Osteoblast (primary cell): ENCODE results near the gene FYB2. TPM values are rescaled to one million over a fixed set of nuclear protein-coding genes. Genes with fewer than 3 reads are reported as not detected.

ENCODE experiments used
- DNase-seq: peaks from one replicate; pipeline ENCODE4 v3.0.0; 2011; ENCODE audit warnings: low spot score, mixed read lengths; ENCODE audit not compliant: insufficient read length; ENCODE audit errors: missing footprints
- H2AFZ ChIP-seq: 2 replicates; pipeline ENCODE4 v1.6.0; 2011; ENCODE audit warnings: mild to moderate bottlenecking, low read length
- H3K27ac ChIP-seq: 2 replicates; pipeline ENCODE4 v1.5.1; 2011; ENCODE audit warnings: mild to moderate bottlenecking, low read depth, low read length, moderate library complexity
- H3K27me3 ChIP-seq: 2 replicates; pipeline ENCODE4 v1.6.0; 2012; ENCODE audit warnings: mild to moderate bottlenecking, control low read depth, inconsistent platforms, low read length, moderate library complexity; ENCODE audit not compliant: insufficient read depth
- H3K36me3 ChIP-seq: 2 replicates; pipeline ENCODE4 v1.5.1; 2011; ENCODE audit warnings: mild to moderate bottlenecking, low read length, control low read depth, moderate library complexity; ENCODE audit not compliant: insufficient read depth
- H3K4me1 ChIP-seq: 2 replicates; pipeline ENCODE4 v1.5.1; 2011; ENCODE audit warnings: mild to moderate bottlenecking, low read length, control low read depth, moderate library complexity; ENCODE audit not compliant: insufficient read depth
- H3K4me2 ChIP-seq: 2 replicates; pipeline ENCODE4 v1.6.0; 2011; ENCODE audit warnings: mild to moderate bottlenecking, low read length; ENCODE audit not compliant: insufficient read depth
- H3K4me3 ChIP-seq: fragments of 200-600 bp; sonication (generic); 3 replicates; pipeline ENCODE4 v1.5.1; 2012; ENCODE audit warnings: mild to moderate bottlenecking, low read length, inconsistent platforms; ENCODE audit not compliant: insufficient read depth
- H3K79me2 ChIP-seq: 2 replicates; pipeline ENCODE4 v1.6.0; 2012; ENCODE audit warnings: mild to moderate bottlenecking, low read length, control low read depth, inconsistent platforms; ENCODE audit not compliant: insufficient read depth
- H3K9me3 ChIP-seq: 2 replicates; pipeline ENCODE4 v1.5.1; 2011; ENCODE audit warnings: low read depth, low read length, control low read depth
- H4K20me1 ChIP-seq: 2 replicates; pipeline ENCODE4 v1.6.0; 2012; ENCODE audit warnings: mild to moderate bottlenecking, low read length, control low read depth; ENCODE audit not compliant: insufficient read depth
- total RNA-seq: library from RNA; depleted of rRNA; stranded (reverse); fragments of >200 nt; gene quantifications from 2 replicates; pipeline ENCODE4 v1.2.3, GENCODE V29; 2012
- TF ChIP-seq, protein P1 (sequence below): IDR thresholded peaks from 2 replicates; pipeline ENCODE4 v1.5.1; 2011; ENCODE audit warnings: mild to moderate bottlenecking, low read depth, low read length, moderate library complexity; ENCODE audit errors: extremely low read depth

The FYB2 gene
- total RNA-seq, 1 donor, result not detected

DNA sequence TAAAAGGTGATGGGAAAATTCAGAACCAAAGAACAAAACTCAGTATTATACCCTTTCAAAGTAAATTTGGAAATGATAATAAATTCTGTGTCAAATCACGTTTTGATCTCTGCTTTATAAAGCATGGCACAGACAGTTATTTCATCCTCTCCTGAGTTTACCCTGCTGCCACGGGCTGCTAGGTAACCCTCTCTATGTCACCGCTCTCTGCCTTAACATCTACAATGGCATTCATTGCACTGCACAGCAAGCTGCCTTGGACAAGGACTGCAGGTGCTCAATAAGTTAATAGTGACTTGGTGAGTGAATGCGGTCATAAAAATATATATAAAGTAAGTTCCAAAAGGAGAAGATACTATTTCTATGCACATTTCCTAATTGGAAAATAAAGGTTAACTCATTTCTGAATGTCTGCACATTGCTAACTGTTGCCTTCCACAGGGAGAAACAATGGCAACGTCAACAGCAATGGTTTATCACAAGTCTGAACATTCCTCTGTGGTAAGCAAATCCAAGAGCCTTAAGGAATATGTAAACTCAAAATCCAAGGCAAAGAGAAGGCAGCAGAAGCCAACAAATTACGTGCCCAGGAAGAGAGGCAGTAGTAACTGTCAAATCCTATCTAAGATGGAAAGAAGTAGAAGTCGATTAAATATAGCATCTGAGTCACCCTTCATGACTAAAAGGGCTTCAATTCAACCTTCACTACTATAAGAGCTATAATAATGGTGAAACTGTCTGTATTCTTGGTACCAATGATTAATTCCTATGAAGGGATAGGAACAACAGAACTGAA, 19.4 kb downstream of the FYB2 start:
- Histone ChIP-seq H3K4me3 (no peak overlapping the region), H3K4me1 (peaks cover 11% of the 10 kb centered on the region), H3K79me2 (no peaks in the 10 kb centered on the region), H3K36me3 (no peaks in the 10 kb centered on the region), H3K4me2 (no peak overlapping the region), H3K27ac (no peak overlapping the region), H4K20me1 (no peaks in the 10 kb centered on the region), H2AFZ (no peak overlapping the region), H3K9me3 (no peaks in the 10 kb centered on the region), H3K27me3 (peaks cover 3% of the 10 kb centered on the region)
- TF ChIP-seq, protein P1, sequence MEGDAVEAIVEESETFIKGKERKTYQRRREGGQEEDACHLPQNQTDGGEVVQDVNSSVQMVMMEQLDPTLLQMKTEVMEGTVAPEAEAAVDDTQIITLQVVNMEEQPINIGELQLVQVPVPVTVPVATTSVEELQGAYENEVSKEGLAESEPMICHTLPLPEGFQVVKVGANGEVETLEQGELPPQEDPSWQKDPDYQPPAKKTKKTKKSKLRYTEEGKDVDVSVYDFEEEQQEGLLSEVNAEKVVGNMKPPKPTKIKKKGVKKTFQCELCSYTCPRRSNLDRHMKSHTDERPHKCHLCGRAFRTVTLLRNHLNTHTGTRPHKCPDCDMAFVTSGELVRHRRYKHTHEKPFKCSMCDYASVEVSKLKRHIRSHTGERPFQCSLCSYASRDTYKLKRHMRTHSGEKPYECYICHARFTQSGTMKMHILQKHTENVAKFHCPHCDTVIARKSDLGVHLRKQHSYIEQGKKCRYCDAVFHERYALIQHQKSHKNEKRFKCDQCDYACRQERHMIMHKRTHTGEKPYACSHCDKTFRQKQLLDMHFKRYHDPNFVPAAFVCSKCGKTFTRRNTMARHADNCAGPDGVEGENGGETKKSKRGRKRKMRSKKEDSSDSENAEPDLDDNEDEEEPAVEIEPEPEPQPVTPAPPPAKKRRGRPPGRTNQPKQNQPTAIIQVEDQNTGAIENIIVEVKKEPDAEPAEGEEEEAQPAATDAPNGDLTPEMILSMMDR, result no peak
- DNase-seq, result no peak

DNA sequence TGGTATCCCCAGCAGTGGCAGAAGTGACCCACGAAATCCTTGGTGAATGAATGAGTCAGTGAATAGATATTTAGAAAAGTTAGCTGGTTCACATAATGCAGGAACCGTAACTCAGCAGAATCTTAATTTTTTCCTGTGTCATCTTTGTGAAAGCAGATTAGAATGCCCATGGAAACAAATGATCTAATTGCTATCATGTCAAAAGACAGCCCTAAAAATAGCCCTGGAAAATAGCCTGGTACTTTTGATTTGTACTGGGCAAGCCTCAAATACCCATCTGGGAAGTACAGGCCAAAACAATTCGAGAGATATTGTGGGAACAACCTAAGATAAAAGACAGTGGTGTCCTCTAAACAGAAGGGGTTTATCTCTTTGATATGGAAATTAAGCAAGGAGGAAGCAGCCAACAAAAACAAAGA, 21.1 kb downstream of the FYB2 start:
- H4K20me1 ChIP-seq, result no peaks in the 10 kb centered on the region
- peak; percentile 80 for DNase-seq
- H3K79me2 ChIP-seq, result no peaks in the 10 kb centered on the region
- peaks cover 11% of the 10 kb centered on the region for H3K4me1 ChIP-seq
- H3K4me2 ChIP-seq, result peak overlapping the region; percentile 35
- no peak overlapping the region for H3K27ac ChIP-seq
- no peak overlapping the region for H3K4me3 ChIP-seq
- no peaks in the 10 kb centered on the region for H3K36me3 ChIP-seq
- peaks cover 3% of the 10 kb centered on the region for H3K27me3 ChIP-seq
- no peak overlapping the region for H2AFZ ChIP-seq
- TF ChIP-seq, protein P1, result no peak
- H3K9me3 ChIP-seq, result no peaks in the 10 kb centered on the region

DNA sequence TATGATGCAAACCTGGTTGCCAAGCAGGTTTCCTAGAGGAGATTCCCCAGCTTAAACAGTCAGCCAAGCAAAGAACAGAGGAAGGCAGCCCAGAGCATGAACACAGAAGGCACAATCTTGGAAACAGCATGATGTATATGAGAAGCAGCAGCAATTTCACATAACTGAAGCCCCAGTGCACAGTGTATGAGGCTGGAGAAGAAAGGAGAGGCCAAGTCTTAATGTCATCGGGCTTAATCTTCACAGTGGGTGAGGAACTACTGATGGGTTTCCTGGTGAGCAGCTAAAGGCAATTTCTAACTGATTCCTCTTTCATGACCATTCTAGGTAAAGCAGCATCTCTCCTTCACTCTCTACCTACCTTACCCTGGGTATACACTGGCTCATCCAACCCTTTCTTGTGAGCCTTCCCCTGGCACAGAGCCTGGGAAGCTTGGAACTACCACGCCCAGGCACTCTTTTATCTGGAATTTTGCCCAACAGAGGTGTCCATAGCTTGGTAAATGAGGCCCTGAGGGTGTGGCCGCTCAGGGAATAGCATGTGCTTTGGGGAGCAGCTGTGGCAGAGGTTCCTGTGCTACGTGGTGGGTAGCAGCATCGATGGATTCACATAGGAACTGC, 22.0 kb downstream of the FYB2 start:
- Histone ChIP-seq H3K27ac (no peak overlapping the region), H4K20me1 (no peaks in the 10 kb centered on the region), H3K36me3 (no peaks in the 10 kb centered on the region), H3K4me2 (no peak overlapping the region), H3K4me3 (no peak overlapping the region), H2AFZ (no peak overlapping the region), H3K79me2 (no peaks in the 10 kb centered on the region), H3K27me3 (peaks cover 3% of the 10 kb centered on the region), H3K4me1 (peaks cover 11% of the 10 kb centered on the region), H3K9me3 (no peaks in the 10 kb centered on the region)
- TF ChIP-seq, protein P1, result no peak
- DNase-seq, result no peak

GRCh38 chr1:56795870-56796269, 23.3 kb downstream of the FYB2 start:
- H3K79me2 ChIP-seq, result no peaks in the 10 kb centered on the region

More at GRCh38 chr1:56795870-56796269, 23.3 kb downstream of the FYB2 start:
- no peak overlapping the region for H2AFZ ChIP-seq
- H3K4me1 ChIP-seq, result peaks cover 11% of the 10 kb centered on the region
- no peak overlapping the region for H3K4me3 ChIP-seq
- H4K20me1 ChIP-seq, result no peaks in the 10 kb centered on the region
- TF ChIP-seq, protein P1, result no peak
- H3K4me2 ChIP-seq, result no peak overlapping the region
- H3K9me3 ChIP-seq, result no peaks in the 10 kb centered on the region
- peaks cover 3% of the 10 kb centered on the region for H3K27me3 ChIP-seq
- no peak for DNase-seq
- H3K36me3 ChIP-seq, result no peaks in the 10 kb centered on the region
- H3K27ac ChIP-seq, result no peak overlapping the region
